Nephron (organoid): ENCODE results near the gene MAEL.
A peak's percentile ranks its signal among the peaks of the same experiment; 100 is the strongest.

Experiments
- H3K27ac Mint-ChIP-seq, 3 experiments: 2 replicates each; pipeline ENCODE4 v1.8.0; 2020; ENCODE audit warnings: mixed read lengths in 3 of 3, mild to moderate bottlenecking in 2 of 3, moderate library complexity in 1 of 3
- H3K27me3 Mint-ChIP-seq: 2 replicates; pipeline ENCODE4 v1.8.0; 2021; ENCODE audit warnings: low read depth, mild to moderate bottlenecking, moderate library complexity, mixed read lengths
- H3K36me3 Mint-ChIP-seq: 2 replicates; pipeline ENCODE4 v1.8.0; 2020; ENCODE audit warnings: low read depth, mixed read lengths
- H3K4me1 Mint-ChIP-seq: 2 replicates; pipeline ENCODE4 v1.8.0; 2020; ENCODE audit warnings: mixed read lengths
- H3K4me3 Mint-ChIP-seq, 3 experiments: 2 replicates each; pipeline ENCODE4 v1.8.0; 2020; ENCODE audit warnings: mild to moderate bottlenecking in 3 of 3, mixed read lengths in 3 of 3, moderate library complexity in 2 of 3
- H3K9me3 Mint-ChIP-seq: 2 replicates; pipeline ENCODE4 v1.8.0; 2020; ENCODE audit warnings: mixed read lengths
- TF ChIP-seq, protein P1 (sequence below), 3 experiments: fragments of 200-600 bp; sonication (generic); IDR thresholded peaks; one replicate each; pipeline ENCODE4 v1.5.0; 2021; ENCODE audit warnings: antibody characterized with exemption in 3 of 3; ENCODE audit not compliant: unreplicated experiment in 3 of 3

MAEL gene

GRCh38 chr1:166988974-166989515 is at the start of gene MAEL:
MAEL (plus strand) TSS chr1:166989280; CDS start chr1:166989353, 73 bp downstream.
- Mint-ChIP-seq H3K27ac (no peak within 1 kb of the TSS), H3K4me3 (no peak within 1 kb of the TSS), H3K9me3 (no peaks in the 10 kb centered on the region), H3K4me1 (no peaks in the 10 kb centered on the region), H3K27me3 (peaks cover 4% of the 10 kb centered on the region), H3K36me3 (no peaks in the 10 kb centered on the region)
- TF ChIP-seq, protein P1, sequence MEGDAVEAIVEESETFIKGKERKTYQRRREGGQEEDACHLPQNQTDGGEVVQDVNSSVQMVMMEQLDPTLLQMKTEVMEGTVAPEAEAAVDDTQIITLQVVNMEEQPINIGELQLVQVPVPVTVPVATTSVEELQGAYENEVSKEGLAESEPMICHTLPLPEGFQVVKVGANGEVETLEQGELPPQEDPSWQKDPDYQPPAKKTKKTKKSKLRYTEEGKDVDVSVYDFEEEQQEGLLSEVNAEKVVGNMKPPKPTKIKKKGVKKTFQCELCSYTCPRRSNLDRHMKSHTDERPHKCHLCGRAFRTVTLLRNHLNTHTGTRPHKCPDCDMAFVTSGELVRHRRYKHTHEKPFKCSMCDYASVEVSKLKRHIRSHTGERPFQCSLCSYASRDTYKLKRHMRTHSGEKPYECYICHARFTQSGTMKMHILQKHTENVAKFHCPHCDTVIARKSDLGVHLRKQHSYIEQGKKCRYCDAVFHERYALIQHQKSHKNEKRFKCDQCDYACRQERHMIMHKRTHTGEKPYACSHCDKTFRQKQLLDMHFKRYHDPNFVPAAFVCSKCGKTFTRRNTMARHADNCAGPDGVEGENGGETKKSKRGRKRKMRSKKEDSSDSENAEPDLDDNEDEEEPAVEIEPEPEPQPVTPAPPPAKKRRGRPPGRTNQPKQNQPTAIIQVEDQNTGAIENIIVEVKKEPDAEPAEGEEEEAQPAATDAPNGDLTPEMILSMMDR (IDR thresholded peaks at IDR 0.05; ENCODE audit: unreplicated experiment in 3 of 3): no peak

DNA sequence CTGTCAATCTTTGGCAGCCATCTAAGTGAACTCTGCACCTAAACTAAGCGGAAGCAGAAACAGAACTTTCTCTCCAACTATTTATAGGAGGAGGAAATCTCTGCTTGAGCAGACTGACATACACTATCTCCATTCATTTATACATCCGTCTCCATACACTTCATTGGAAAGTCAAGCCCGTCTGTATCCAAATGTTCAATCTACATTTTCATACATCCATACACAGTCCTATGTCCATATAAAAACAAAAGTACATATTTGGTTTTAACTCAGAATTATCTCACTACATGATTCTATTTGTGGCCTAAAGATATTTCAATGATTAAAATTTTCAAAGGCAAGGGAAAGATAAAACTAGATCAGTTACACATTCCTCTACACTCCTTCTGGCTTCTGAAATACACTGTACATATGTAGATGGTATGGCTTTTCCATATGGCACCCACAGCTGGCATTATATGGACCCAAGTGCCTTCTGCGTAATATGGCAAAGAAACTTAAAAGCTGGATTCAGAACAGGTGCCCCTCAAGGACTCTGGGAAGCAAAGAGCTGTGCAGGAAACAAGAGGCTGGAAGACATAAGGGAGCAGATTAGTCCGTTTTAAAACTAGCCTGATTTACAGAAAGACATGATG is 49.2 kb upstream of the MAEL start:
- TF ChIP-seq, protein P1 (IDR thresholded peaks at IDR 0.05; ENCODE audit: unreplicated experiment in 3 of 3): no peak
- H3K4me1 Mint-ChIP-seq: no peaks in the 10 kb centered on the region
- no peaks in the 10 kb centered on the region for H3K9me3 Mint-ChIP-seq
- H3K36me3 Mint-ChIP-seq: no peaks in the 10 kb centered on the region
- H3K27ac Mint-ChIP-seq: no peak overlapping the region
- peaks cover 7% of the 10 kb centered on the region for H3K27me3 Mint-ChIP-seq
- no peak overlapping the region for H3K4me3 Mint-ChIP-seq

- Mint-ChIP-seq H3K27me3 (peaks cover 15% of the 10 kb centered on the region), H3K27ac (peak overlapping the region in 2 of 3 experiments; percentile 12 to 52), H3K9me3 (no peaks in the 10 kb centered on the region), H3K4me1 (peaks cover 30% of the 10 kb centered on the region), H3K36me3 (no peaks in the 10 kb centered on the region), H3K4me3 (no peak overlapping the region)
- TF ChIP-seq, protein P1 (IDR thresholded peaks at IDR 0.05; ENCODE audit: unreplicated experiment in 3 of 3): no peak
Observed at GRCh38 chr1:166944186-166944967, 44.7 kb upstream of the MAEL start.

DNA sequence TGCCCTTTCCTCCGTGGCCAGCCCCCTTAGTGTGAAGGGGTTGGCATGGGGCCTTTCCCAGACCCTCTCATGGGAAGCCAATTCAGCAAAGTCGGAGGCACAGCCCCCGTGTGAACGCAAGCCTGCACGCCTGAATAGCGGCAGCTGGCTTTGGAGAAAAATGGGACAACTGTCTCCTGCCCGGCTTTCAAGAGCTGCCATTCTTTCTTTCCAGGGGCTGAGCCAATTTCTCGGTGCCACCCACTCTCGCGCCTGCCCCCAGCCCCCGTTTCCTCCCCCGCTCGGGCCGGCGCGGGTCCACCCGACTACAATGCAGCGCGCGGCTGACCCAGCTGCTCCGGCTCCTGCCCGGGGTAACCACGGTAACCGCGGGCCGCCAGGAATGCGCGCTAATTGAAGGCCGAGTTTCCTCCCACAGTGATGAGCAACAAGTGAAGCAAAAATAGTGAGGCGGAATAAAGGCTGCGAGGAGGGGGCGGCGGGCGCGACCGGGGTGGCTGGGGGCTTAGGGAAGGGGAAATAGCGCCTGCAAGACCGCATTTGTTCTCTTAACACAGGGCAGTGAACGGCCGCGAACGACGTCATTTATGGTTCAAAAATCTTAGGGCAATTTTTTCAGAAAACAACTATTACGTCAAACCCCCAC is 41.6 kb upstream of the MAEL start:
- Mint-ChIP-seq H3K36me3 (no peaks in the 10 kb centered on the region), H3K27me3 (peaks cover 15% of the 10 kb centered on the region), H3K27ac (peak overlapping the region; percentile 44 to 96 (median 89)), H3K9me3 (no peaks in the 10 kb centered on the region), H3K4me3 (peak overlapping the region; percentile 75 to 80 (median 76)), H3K4me1 (peaks cover 50% of the 10 kb centered on the region)
- TF ChIP-seq, protein P1 (IDR thresholded peaks at IDR 0.05; ENCODE audit: unreplicated experiment in 3 of 3): no peak

DNA sequence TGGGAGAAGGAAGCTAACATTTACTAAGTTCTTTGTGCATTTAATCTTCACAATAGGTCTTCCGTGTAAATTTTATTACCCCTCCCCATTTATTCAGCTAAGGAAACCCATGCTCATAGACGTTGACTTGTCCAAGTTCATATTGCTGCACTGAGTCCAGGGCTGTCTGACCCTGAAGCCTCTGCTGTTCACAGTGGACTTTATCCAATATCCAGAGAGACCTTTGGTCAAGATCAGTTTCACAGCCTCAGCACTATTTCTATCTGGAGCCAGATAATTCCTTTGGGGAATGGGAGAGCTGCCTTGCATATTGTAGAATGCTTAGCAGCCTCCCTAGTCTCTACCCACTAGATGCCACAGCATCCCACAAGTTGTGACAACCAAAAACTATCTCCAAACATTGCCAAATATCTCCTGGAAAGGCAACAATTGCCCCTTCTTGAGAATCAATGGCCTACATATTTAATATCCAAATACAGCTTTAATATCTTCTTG is 40.2 kb upstream of the MAEL start:
- Mint-ChIP-seq H3K27me3 (peaks cover 15% of the 10 kb centered on the region), H3K9me3 (no peaks in the 10 kb centered on the region)

More for the DNA sequence above, 40.2 kb upstream of the MAEL start:
- H3K4me1 Mint-ChIP-seq: peaks cover 50% of the 10 kb centered on the region
- H3K27ac Mint-ChIP-seq: peak overlapping the region; percentile 44 to 53 (median 48)
- TF ChIP-seq, protein P1 (IDR thresholded peaks at IDR 0.05; ENCODE audit: unreplicated experiment in 3 of 3): no peak
- H3K36me3 Mint-ChIP-seq: no peaks in the 10 kb centered on the region
- no peak overlapping the region for H3K4me3 Mint-ChIP-seq
